NT2/D1 (cell line): ENCODE measurements around the gene HMGA1.

ENCODE experiments used
- SUZ12 ChIP-seq: IDR thresholded peaks from 2 replicates; pipeline ENCODE4 v1.6.1; 2011; ENCODE audit not compliant: insufficient read length, insufficient read depth; ENCODE audit errors: extremely low read depth
- YY1 ChIP-seq: IDR thresholded peaks from 2 replicates; pipeline ENCODE4 v1.6.1; 2011; ENCODE audit not compliant: insufficient read length, insufficient read depth

DNA sequence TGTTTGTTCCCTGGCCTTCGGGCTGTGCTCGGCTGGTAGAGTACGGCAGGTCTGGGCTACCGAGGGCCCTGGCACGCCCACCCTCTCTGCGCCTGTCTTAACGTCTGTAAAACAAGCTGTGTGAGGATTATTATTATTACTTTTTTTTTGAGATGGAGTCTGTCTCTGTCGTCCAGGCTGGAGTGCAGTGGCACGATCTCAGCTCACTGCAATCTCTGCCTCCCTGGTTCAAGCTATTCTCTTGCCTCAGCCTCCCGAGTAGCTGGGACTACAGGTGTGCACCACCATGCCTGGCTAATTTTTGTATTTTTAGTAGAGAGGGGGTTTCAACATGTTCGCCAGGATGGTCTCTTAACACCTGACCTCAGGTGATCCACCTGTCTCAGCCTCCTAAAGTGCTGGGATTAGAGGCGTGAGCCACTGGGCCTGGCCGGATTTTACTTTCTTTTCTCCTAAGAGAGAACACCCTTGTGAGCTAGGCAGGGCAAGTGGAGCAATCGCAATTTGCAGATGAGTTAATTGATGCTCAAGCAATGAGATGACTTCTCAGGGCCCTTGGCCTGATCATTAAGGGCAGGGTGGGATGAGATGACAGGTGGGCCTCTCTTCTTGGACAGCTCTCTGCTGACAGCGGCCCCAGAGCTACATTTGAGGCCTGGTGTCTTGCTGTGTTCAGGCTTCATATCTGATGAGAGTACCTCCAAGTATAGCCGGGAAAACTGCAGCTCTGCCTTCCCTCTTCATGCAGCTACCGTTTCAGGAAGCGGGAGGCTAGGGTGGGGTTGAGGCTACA lies 13.0 kb downstream of the HMGA1 start:
- no peak for TF ChIP-seq SUZ12
- no peak for TF ChIP-seq YY1
